ENCODE data around the gene GAB2.

GRCh38 chr11:78406568-78407196, 10.9 kb downstream of the GAB2 start:
- TF ChIP-seq CTCF (IDR thresholded peaks at IDR 0.05): no peak
- TF ChIP-seq POLR2A (IDR thresholded peaks at IDR 0.05): no peak

All from lower leg skin (tissue), 3 donors.